B cell (primary cell): ENCODE data around the gene SCFD2. TPM values are rescaled to one million over a fixed set of nuclear protein-coding genes. Genes with fewer than 3 reads are reported as not detected.

Experiments used
- ATAC-seq: fragments of 200-7000 bp; cut with Tn5 transposase; one replicate; pipeline ENCODE4 v1.10.0; 2021; ENCODE audit warnings: low read depth, mild to moderate bottlenecking, moderate number of reproducible peaks, moderate library complexity
- CTCF ChIA-PET: fragments of 350-600 bp; sonication (Branson Sonifier 250); formaldehyde crosslinking; loops from one replicate; lab custom pipeline; 2021; ENCODE audit warnings: antibody characterized with exemption, inconsistent platforms; lab: Charles Lee
- POLR2A ChIA-PET: fragments of 350-600 bp; sonication (Branson Sonifier 250); formaldehyde crosslinking; loops from one replicate; lab custom pipeline; 2021; ENCODE audit warnings: antibody characterized with exemption; lab: Charles Lee
- DNase-seq: peaks from one replicate; pipeline ENCODE4 v3.0.0; 2013
- H2AFZ ChIP-seq: 2 replicates; pipeline ENCODE4 v1.6.1; 2012; ENCODE audit warnings: mild to moderate bottlenecking, low read depth, low read length; ENCODE audit not compliant: insufficient read depth, poor library complexity, severe bottlenecking
- H3K27ac ChIP-seq, 2 donors: 1 replicate in 1 of 2; 2 replicates in 1 of 2; pipeline ENCODE4 v1.5.1; 2012 to 2013; ENCODE audit warnings: low read length in 2 of 2, mild to moderate bottlenecking in 2 of 2, moderate library complexity in 1 of 2
- H3K27me3 ChIP-seq, 4 experiments: fragments of 200-600 bp in 1 of 4; sonication (generic) in 1 of 4; replicated peaks in 1 of 4; 1 replicate in 2 of 4; 2 replicates in 2 of 4; pipeline versions ENCODE4 v1.6.1 to v1.7.0; 2013 to 2016; ENCODE audit warnings: low read length in 3 of 4, mild to moderate bottlenecking in 2 of 4, mixed read lengths in 1 of 4, moderate library complexity in 1 of 4; ENCODE audit not compliant: insufficient read depth in 4 of 4, control insufficient read depth in 3 of 4; ENCODE audit errors: control extremely low read depth in 1 of 4
- H3K36me3 ChIP-seq, 2 experiments: replicated peaks in 1 of 2; 1 replicate in 1 of 2; 2 replicates in 1 of 2; pipeline versions ENCODE4 v1.6.1 to v1.7.1; 2013; ENCODE audit warnings: low read length in 1 of 2; ENCODE audit not compliant: insufficient read depth in 2 of 2, control insufficient read depth in 1 of 2; ENCODE audit errors: control extremely low read depth in 1 of 2, extremely low read depth in 1 of 2
- H3K4me1 ChIP-seq, 2 donors: fragments of 200-600 bp in 1 of 2; sonication (generic) in 1 of 2; 1 replicate in 1 of 2; 2 replicates in 1 of 2; pipeline versions ENCODE4 v1.5.1 to v1.6.1; 2013 to 2017; ENCODE audit warnings: low read length in 2 of 2; ENCODE audit not compliant: control insufficient read depth in 2 of 2, insufficient read depth in 2 of 2
- H3K4me2 ChIP-seq: replicated peaks from 2 replicates; pipeline ENCODE3; 2012; ENCODE audit warnings: mild to moderate bottlenecking, low read depth, low read length; ENCODE audit not compliant: poor library complexity, severe bottlenecking
- H3K4me3 ChIP-seq, 5 experiments: fragments of 200-600 bp in 1 of 5; sonication (generic) in 1 of 5; 1 replicate in 3 of 5; 2 replicates in 2 of 5; pipeline versions ENCODE4 v1.5.1 to v1.7.0; 2011 to 2016; ENCODE audit warnings: low read length in 4 of 5, mild to moderate bottlenecking in 4 of 5, low read depth in 2 of 5, control low read depth in 1 of 5, moderate library complexity in 1 of 5; ENCODE audit not compliant: insufficient read depth in 1 of 5; ENCODE audit errors: control extremely low read depth in 1 of 5, extremely low read depth in 1 of 5
- H3K79me2 ChIP-seq: fragments of 200-600 bp; sonication (generic); one replicate; pipeline ENCODE4 v1.6.0; 2016; ENCODE audit warnings: low read length; ENCODE audit not compliant: control insufficient read depth, insufficient read depth
- H3K9ac ChIP-seq: fragments of 200-600 bp; sonication (generic); 2 replicates; pipeline ENCODE4 v1.6.1; 2017; ENCODE audit warnings: mild to moderate bottlenecking, low read length, moderate library complexity
- H3K9me3 ChIP-seq, 3 donors: one replicate each; pipeline versions ENCODE4 v1.6.1 to v1.7.1; 2013; ENCODE audit warnings: low read length in 2 of 3; ENCODE audit not compliant: control insufficient read depth in 2 of 3, insufficient read depth in 1 of 3; ENCODE audit errors: control extremely low read depth in 1 of 3
- H4K20me1 ChIP-seq: 2 replicates; pipeline ENCODE4 v1.6.0; 2012; ENCODE audit warnings: mild to moderate bottlenecking, low read length; ENCODE audit not compliant: insufficient read depth, control insufficient read depth, poor library complexity, severe bottlenecking
- H3K27ac Mint-ChIP-seq: one replicate; pipeline ENCODE4 v1.8.0; 2021; ENCODE audit warnings: mixed read lengths
- H3K27me3 Mint-ChIP-seq: one replicate; pipeline ENCODE4 v1.8.0; 2021; ENCODE audit warnings: mixed read lengths
- H3K4me1 Mint-ChIP-seq: one replicate; pipeline ENCODE4 v1.8.0; 2021; ENCODE audit warnings: mixed read lengths
- H3K4me3 Mint-ChIP-seq: one replicate; pipeline ENCODE4 v1.8.0; 2021; ENCODE audit warnings: mixed read lengths
- H3K9me3 Mint-ChIP-seq: one replicate; pipeline ENCODE4 v1.8.0; 2022; ENCODE audit warnings: mixed read lengths; ENCODE audit not compliant: insufficient read depth
- CTCF ChIP-seq: fragments of 200-600 bp; IDR thresholded peaks from one replicate; pipeline ENCODE4 v1.8.0; 2022; ENCODE audit warnings: antibody characterized with exemption, mild to moderate bottlenecking
- EZH2 ChIP-seq: IDR thresholded peaks from 2 replicates; pipeline ENCODE4 v1.6.1; 2012; ENCODE audit warnings: borderline replicate concordance, low read depth, mild to moderate bottlenecking, moderate library complexity, low read length; ENCODE audit not compliant: insufficient read depth, poor library complexity, severe bottlenecking
- WGBS: methylation state at CpG from one replicate; pipeline ENCODE4 v1.1.5; 2013; ENCODE audit warnings: missing lambda C conversion rate; ENCODE audit not compliant: insufficient coverage; 5-methylcytosine and 5-hydroxymethylcytosine counted together
- intact Hi-C: fragments of 100-400 bp; cut with micrococcal nuclease; formaldehyde crosslinking; loops from one replicate; pipeline ENCODE4 v1.10.0; 2022
- polyA plus RNA-seq: library from polyadenylated mRNA; depleted of rRNA; stranded (reverse); fragments of >200 nt; gene quantifications from 2 replicates; pipeline ENCODE4 v1.2.3, GENCODE V29; 2012
- total RNA-seq, 2 donors: library from RNA; stranded (reverse); fragments of 120-200 nt in 1 of 2; gene quantifications; 1 replicate in 1 of 2; 2 replicates in 1 of 2; pipeline versions ENCODE4 v1.2.3 to v1.2.4, GENCODE V29; 2013 to 2022

SCFD2 gene
- total and polyA plus RNA-seq, 2 donors (not counting 1 experiment from before 2014, with no cell fraction given), result 12.8 to 20.4 TPM

GRCh38 chr4:52936729-52937128 is 429.1 kb downstream of the SCFD2 start:
- no peak overlapping the region for H3K4me2 ChIP-seq
- TF ChIP-seq CTCF (no peak), EZH2 (no peak)
- no peaks in the 10 kb centered on the region for H3K79me2 ChIP-seq
- no peaks in the 10 kb centered on the region for H3K4me1 ChIP-seq
- WGBS, result no CpG with 5 or more reads among the region's 2 CpGs
- ATAC-seq, result no peak
- Mint-ChIP-seq H3K4me1 (no peaks in the 10 kb centered on the region), H3K27me3 (no peaks in the 10 kb centered on the region), H3K27ac (no peak overlapping the region), H3K9me3 (no peaks in the 10 kb centered on the region), H3K4me3 (no peak overlapping the region)
- ChIA-PET CTCF (no interaction called here), POLR2A (no interaction called here)
- H4K20me1 ChIP-seq, result no peaks in the 10 kb centered on the region
- H3K4me3 ChIP-seq, result no peak overlapping the region
- H2AFZ ChIP-seq, result no peak overlapping the region
- H3K27ac ChIP-seq, result no peak overlapping the region
- no peaks in the 10 kb centered on the region for H3K9me3 ChIP-seq
- H3K27me3 ChIP-seq, result no peaks in the 10 kb centered on the region
- H3K9ac ChIP-seq, result no peak overlapping the region
- intact Hi-C loops, result no loop called here
- no peaks in the 10 kb centered on the region for H3K36me3 ChIP-seq
- no peak for DNase-seq

GRCh38 chr4:52935317-52935716 is 430.5 kb downstream of the SCFD2 start:
- Histone ChIP-seq H4K20me1 (no peaks in the 10 kb centered on the region), H3K4me3 (no peak overlapping the region), H2AFZ (no peak overlapping the region), H3K9ac (no peak overlapping the region), H3K4me1 (no peaks in the 10 kb centered on the region), H3K36me3 (no peaks in the 10 kb centered on the region), H3K79me2 (no peaks in the 10 kb centered on the region), H3K9me3 (no peaks in the 10 kb centered on the region), H3K4me2 (no peak overlapping the region), H3K27ac (no peak overlapping the region), H3K27me3 (no peaks in the 10 kb centered on the region)
- intact Hi-C loops, result no loop called here
- ATAC-seq (no peak), DNase-seq (no peak)
- TF ChIP-seq EZH2 (no peak), CTCF (no peak)
- POLR2A ChIA-PET, result no interaction called here
- Mint-ChIP-seq H3K27me3 (no peaks in the 10 kb centered on the region), H3K4me1 (no peaks in the 10 kb centered on the region), H3K27ac (no peak overlapping the region), H3K9me3 (no peaks in the 10 kb centered on the region), H3K4me3 (no peak overlapping the region)
- no CpG with 5 or more reads among the region's 4 CpGs for WGBS
- CTCF ChIA-PET, result no interaction called here
